Measurements from ENCODE around the gene CORO7. TPM values are rescaled to one million over a fixed set of nuclear protein-coding genes. Genes with fewer than 3 reads are reported as not detected.

Gene CORO7
- total and polyA plus RNA-seq, 9 of the 15 experiments (the other 6 are each of a cell fraction or from before 2014, with no cell fraction given), result 0.45 to 77.2 (median 18.7) TPM

DNA sequence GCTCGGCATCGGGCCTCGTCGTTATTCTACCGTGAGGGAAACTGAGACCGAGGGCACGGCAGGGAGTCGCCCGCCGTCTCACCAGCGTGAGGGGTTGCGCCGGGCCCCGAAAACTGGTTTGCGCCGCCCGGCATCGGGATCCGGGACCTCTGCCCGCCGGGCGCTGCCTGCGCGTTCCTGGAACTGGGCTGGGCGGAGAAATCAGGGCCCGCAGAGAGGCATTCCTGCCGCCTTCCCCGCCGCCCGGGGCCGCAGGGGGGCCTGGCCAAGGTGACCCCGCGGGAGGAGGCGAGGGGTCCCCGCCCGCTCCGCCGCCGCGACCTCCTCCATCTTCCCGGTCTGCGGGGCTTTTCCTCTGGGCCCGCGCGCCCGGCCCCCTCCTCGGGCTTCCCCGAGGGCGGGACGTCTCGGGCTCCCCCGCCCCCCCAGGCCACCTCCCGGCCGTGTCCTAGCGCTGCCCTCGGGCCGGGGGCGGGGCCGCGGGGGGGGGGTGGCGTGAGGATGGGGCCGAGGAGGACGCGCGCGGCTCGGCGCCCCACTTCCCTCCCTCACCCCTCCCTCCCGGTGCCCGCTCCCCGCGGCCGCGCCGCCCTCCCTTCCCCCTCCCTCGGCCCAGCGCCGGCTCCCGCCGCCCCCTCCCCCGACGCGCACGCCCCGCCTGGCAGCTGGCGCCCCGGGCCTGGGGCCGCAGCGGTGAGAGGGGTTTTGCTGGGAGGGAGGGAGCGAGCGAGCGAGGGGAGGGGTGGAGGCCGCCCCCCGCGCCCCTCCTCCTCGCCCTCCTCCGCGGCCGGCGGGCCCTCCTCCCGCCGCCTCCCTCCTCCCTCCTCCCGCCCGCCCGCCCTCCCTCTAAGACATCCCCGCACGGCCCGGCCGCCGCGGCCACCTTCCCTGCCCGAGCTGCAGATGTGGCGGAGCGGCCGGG is 100.9 kb downstream of the CORO7 start, which contains the start of gene GLIS2:
GLIS2 (plus strand) TSS at position 882 of the 922 bp plus-strand sequence. CDS start 16,214 bp downstream, outside the sequence.
- peak; percentile 78 for ATAC-seq
- Histone ChIP-seq H3K9me3 (replicated peaks; ENCODE audit: control insufficient read depth, insufficient read depth, low read depth, low read length) (no peaks in the 10 kb centered on the region), H3K36me3 (ENCODE audit: control insufficient read depth, insufficient read depth, low read length) (no peaks in the 10 kb centered on the region), H2AFZ (ENCODE audit: low read depth, low read length) (peak within 1 kb of the TSS; percentile 87), H3K4me2 (ENCODE audit: insufficient read depth, low read length) (peak within 1 kb of the TSS; percentile 68), H3K27me3 (ENCODE audit: control insufficient read depth in 2 of 2, insufficient read depth in 2 of 2, low read length in 2 of 2) (no peaks in the 10 kb centered on the region), H3K79me2 (ENCODE audit: control insufficient read depth, insufficient read depth, low read length) (peaks cover 19% of the 10 kb centered on the region), H3K4me3 (peak within 1 kb of the TSS; percentile 54), H3K9ac (ENCODE audit: insufficient read depth in 1 of 2, low read depth in 2 of 2, low read length in 2 of 2) (peak within 1 kb of the TSS; percentile 47 to 91; a peak in 3 of 4 replicates), H3K9me1 (ENCODE audit: control insufficient read depth, insufficient read depth, low read length) (no peaks in the 10 kb centered on the region), H3K27ac (ENCODE audit: extremely low read depth, low read depth, low read length) (peak within 1 kb of the TSS; percentile 56; the same call in 1 of the 3 replicates), H4K20me1 (replicated peaks; ENCODE audit: control insufficient read depth, insufficient read depth, low read length) (no peaks in the 10 kb centered on the region; the same call in 1 of the 2 replicates), H3K4me1 (replicated peaks in 1 of 2; ENCODE audit: control insufficient read depth in 2 of 2, insufficient read depth in 2 of 2, low read length in 2 of 2) (peaks cover 3 to 56% of the 10 kb centered on the region in 2 experiments; a peak in 3 of 5 replicates)
- intact Hi-C loops (cut with micrococcal nuclease), result no loop called here
- no TSS peak for BruUV-seq (replicated peaks)
- WGBS (ENCODE audit: insufficient coverage, low coverage, missing lambda C conversion rate), result 3% methylated on average over 6 of the region's 115 CpGs
- peak; percentile 79 to 91 (median 86) for DNase-seq (ENCODE audit: extremely low read depth in 1 of 4, low spot score in 3 of 4)
- POLR2A ChIA-PET, result interaction anchor here (0.6 to 1.2 kb wide), 4 partner anchors 8 to 44 kb away, joined by 3 to 4 read pairs (median 3); no protein-coding TSS in a partner anchor
- no peak for FAIRE-seq
- in situ Hi-C loops (cut with MboI), result no loop called here
- CTCF ChIA-PET (ENCODE audit: low intra/inter-chr PET ratio), result no interaction called here
- TF ChIP-seq ZNF707 (CRISPR knock-in tag; conservative IDR thresholded peaks at IDR 0.05), result no peak
- no peak for TF ChIP-seq SRSF9 (IDR thresholded peaks at IDR 0.05; ENCODE audit: borderline replicate concordance, low read depth, low read length)
- no peak for TF ChIP-seq TGIF2 (CRISPR knock-in tag; IDR thresholded peaks at IDR 0.05)
- TF ChIP-seq, protein P1, sequence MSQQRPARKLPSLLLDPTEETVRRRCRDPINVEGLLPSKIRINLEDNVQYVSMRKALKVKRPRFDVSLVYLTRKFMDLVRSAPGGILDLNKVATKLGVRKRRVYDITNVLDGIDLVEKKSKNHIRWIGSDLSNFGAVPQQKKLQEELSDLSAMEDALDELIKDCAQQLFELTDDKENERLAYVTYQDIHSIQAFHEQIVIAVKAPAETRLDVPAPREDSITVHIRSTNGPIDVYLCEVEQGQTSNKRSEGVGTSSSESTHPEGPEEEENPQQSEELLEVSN (IDR thresholded peaks at IDR 0.05; ENCODE audit: borderline replicate concordance in 1 of 2, extremely low read depth in 1 of 2, insufficient read depth in 1 of 2, insufficient read length in 1 of 2, low read depth in 1 of 2, low read length in 1 of 2, poor library complexity in 1 of 2, severe bottlenecking in 1 of 2), result peak in 1 of 2 experiments; percentile 7
- TF ChIP-seq SMAD4 (CRISPR knock-in tag; conservative IDR thresholded peaks at IDR 0.05), result 0 out of 2 replicates have a peak, but pooled peaks have one; percentile 44
- TF ChIP-seq, protein P2, sequence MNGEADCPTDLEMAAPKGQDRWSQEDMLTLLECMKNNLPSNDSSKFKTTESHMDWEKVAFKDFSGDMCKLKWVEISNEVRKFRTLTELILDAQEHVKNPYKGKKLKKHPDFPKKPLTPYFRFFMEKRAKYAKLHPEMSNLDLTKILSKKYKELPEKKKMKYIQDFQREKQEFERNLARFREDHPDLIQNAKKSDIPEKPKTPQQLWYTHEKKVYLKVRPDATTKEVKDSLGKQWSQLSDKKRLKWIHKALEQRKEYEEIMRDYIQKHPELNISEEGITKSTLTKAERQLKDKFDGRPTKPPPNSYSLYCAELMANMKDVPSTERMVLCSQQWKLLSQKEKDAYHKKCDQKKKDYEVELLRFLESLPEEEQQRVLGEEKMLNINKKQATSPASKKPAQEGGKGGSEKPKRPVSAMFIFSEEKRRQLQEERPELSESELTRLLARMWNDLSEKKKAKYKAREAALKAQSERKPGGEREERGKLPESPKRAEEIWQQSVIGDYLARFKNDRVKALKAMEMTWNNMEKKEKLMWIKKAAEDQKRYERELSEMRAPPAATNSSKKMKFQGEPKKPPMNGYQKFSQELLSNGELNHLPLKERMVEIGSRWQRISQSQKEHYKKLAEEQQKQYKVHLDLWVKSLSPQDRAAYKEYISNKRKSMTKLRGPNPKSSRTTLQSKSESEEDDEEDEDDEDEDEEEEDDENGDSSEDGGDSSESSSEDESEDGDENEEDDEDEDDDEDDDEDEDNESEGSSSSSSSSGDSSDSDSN (IDR thresholded peaks at IDR 0.05; ENCODE audit: borderline replicate concordance in 1 of 2, low read depth in 2 of 2, low read length in 2 of 2), result peak in 1 of 2 experiments; percentile 6; a peak in 1 of 4 replicates
- TF ChIP-seq ATF7 (IDR thresholded peaks at IDR 0.05), result no peak
- TF ChIP-seq ZNF764 (CRISPR knock-in tag; IDR thresholded peaks at IDR 0.05; ENCODE audit: low read depth), result no peak
- no peak for TF ChIP-seq GTF2A2 (tag; IDR thresholded peaks at IDR 0.05)
- no peak for TF ChIP-seq MBD1 (CRISPR knock-in tag; IDR thresholded peaks at IDR 0.05)
- no peak for TF ChIP-seq PTTG1 (tag; IDR thresholded peaks at IDR 0.05; ENCODE audit: low read depth)
- no peak for TF ChIP-seq JUN (IDR thresholded peaks at IDR 0.05; ENCODE audit: borderline replicate concordance, low read depth, low read length)
- no peak for TF ChIP-seq JUN (CRISPR knock-in tag; IDR thresholded peaks at IDR 0.05; ENCODE audit: borderline replicate concordance)
- TF ChIP-seq ZNF263 (CRISPR knock-in tag; IDR thresholded peaks at IDR 0.05; ENCODE audit: borderline replicate concordance), result peak; percentile 96
- no peak for TF ChIP-seq PHB (CRISPR knock-in tag; IDR thresholded peaks at IDR 0.05)

All from K562 (cell line).